Right lobe of liver (tissue), 6 donors: Measurements from ENCODE around the gene TELO2. TPM values are rescaled to one million over a fixed set of nuclear protein-coding genes. Genes with fewer than 3 reads are reported as not detected.

Experiments
- ATAC-seq, 4 donors: fragments of 200-7000 bp; cut with Tn5 transposase; one replicate each; pipeline ENCODE4 v1.9.1; 2020; ENCODE audit warnings: mild to moderate bottlenecking in 4 of 4, moderate library complexity in 4 of 4
- DNase-seq, 3 donors: peaks; one replicate each; pipeline ENCODE4 v3.0.0-alpha.2; 2020
- H3K27ac ChIP-seq, 3 donors: fragments of 200-600 bp; one replicate each; pipeline ENCODE4 v1.8.0; 2022
- H3K27me3 ChIP-seq, 2 donors: fragments of 200-600 bp; one replicate each; pipeline ENCODE4 v1.8.0; 2022
- H3K36me3 ChIP-seq, 4 donors: fragments of 200-600 bp; sonication (generic) in 1 of 4; one replicate each; pipeline versions ENCODE4 v1.5.1 to v1.8.0; 2017 to 2022; ENCODE audit warnings: control low read depth in 1 of 4
- H3K4me1 ChIP-seq, 4 donors: fragments of 200-600 bp; sonication (generic) in 1 of 4; one replicate each; pipeline versions ENCODE4 v1.5.1 to v1.8.0; 2017 to 2022; ENCODE audit warnings: control low read depth in 1 of 4
- H3K4me3 ChIP-seq, 3 donors: fragments of 200-600 bp; one replicate each; pipeline ENCODE4 v1.8.0; 2022
- H3K9me3 ChIP-seq, 4 donors: fragments of 200-600 bp; sonication (generic) in 1 of 4; one replicate each; pipeline versions ENCODE4 v1.5.1 to v1.8.0; 2017 to 2022; ENCODE audit warnings: control low read depth in 1 of 4
- CTCF ChIP-seq, 4 donors: fragments of 200-600 bp in 3 of 4; fragments of 450-650 bp in 1 of 4; IDR thresholded peaks; one replicate each; pipeline versions ENCODE4 v1.5.1 to v1.8.0; 2016 to 2022; ENCODE audit warnings: antibody characterized with exemption in 4 of 4, mild to moderate bottlenecking in 2 of 4
- POLR2A ChIP-seq: fragments of 450-650 bp; IDR thresholded peaks from one replicate; pipeline ENCODE4 v1.6.1; 2017; ENCODE audit warnings: antibody characterized with exemption, mild to moderate bottlenecking
- WGBS: methylation state at CpG from one replicate; pipeline ENCODE4 v1.1.6; 2018; ENCODE audit warnings: low coverage, low lambda C conversion rate; ENCODE audit not compliant: insufficient coverage; ENCODE audit errors: missing lambda C conversion rate; 5-methylcytosine and 5-hydroxymethylcytosine counted together
- intact Hi-C, 2 donors: fragments of 100-400 bp; cut with DNase I; formaldehyde crosslinking; loops; one replicate each; pipeline versions ENCODE4 v1.11.2 to v1.14.1; 2022
- total RNA-seq, 6 experiments: library from RNA; depleted of rRNA in 2 of 6; stranded (reverse); fragments of >200 nt in 2 of 6; fragmentation: NEBNext Ultra II Directional in 3 of 6; extraction: Animal tissue kit (Norgen Biotek cat#: 25700) in 3 of 6; gene quantifications; one replicate each; pipeline versions ENCODE4 v1.1.0 to v1.2.4, GENCODE V29; 2016 to 2023
- donor health status: DM: no; HTN: yes; CAD: no.
- donor health status: DM: no; HTN: no; CAD: no.
- donor health status: DM: no; HTN: no; CAD: no.
- donor health status: DM: no; HTN: yes; CAD: no.
- donor health status: DM: no; HTN: yes; CAD: no.

TELO2 gene
- total RNA-seq, 6 experiments from 2014 or later: 9.5 to 31.0 (median 20.8) TPM

- intact Hi-C loops: no loop called here
- ATAC-seq: no peak
- no peaks in the 10 kb centered on the region for H3K27me3 ChIP-seq
- no peak overlapping the region for H3K27ac ChIP-seq
- no peak for DNase-seq
- WGBS: 95% methylated on average over 4 of the region's 16 CpGs
- H3K4me1 ChIP-seq: no peaks in the 10 kb centered on the region
- H3K9me3 ChIP-seq: no peaks in the 10 kb centered on the region
- no peak overlapping the region for H3K4me3 ChIP-seq
- TF ChIP-seq CTCF (IDR thresholded peaks at IDR 0.05): no peak
- TF ChIP-seq POLR2A: no peak
- peaks cover 0 to 50% (median 5%) of the 10 kb centered on the region in 4 donors for H3K36me3 ChIP-seq
Observed at GRCh38 chr16:1456951-1457350, 36.2 kb upstream of the TELO2 start.

- H3K4me1 ChIP-seq: no peaks in the 10 kb centered on the region
- peaks cover 0 to 46% (median 5%) of the 10 kb centered on the region in 4 donors for H3K36me3 ChIP-seq
- H3K4me3 ChIP-seq: no peak overlapping the region
- intact Hi-C loops: no loop called here
- ATAC-seq (no peak), DNase-seq (no peak)
- no peaks in the 10 kb centered on the region for H3K27me3 ChIP-seq
- TF ChIP-seq CTCF (IDR thresholded peaks at IDR 0.05): no peak
- TF ChIP-seq POLR2A: no peak
- no peak overlapping the region for H3K27ac ChIP-seq
- H3K9me3 ChIP-seq: no peaks in the 10 kb centered on the region
- 72% methylated on average over 6 of the region's 42 CpGs for WGBS
Observed at GRCh38 chr16:1457489-1458245, 35.5 kb upstream of the TELO2 start.

GRCh38 chr16:1458336-1458976 is 34.7 kb upstream of the TELO2 start:
- TF ChIP-seq CTCF (IDR thresholded peaks at IDR 0.05): no peak
- TF ChIP-seq POLR2A: no peak
- no peak overlapping the region for H3K4me3 ChIP-seq
- whole genome bisulfite sequencing: 90% methylated on average over 6 of the region's 26 CpGs
- no peaks in the 10 kb centered on the region for H3K9me3 ChIP-seq
- H3K27ac ChIP-seq: no peak overlapping the region
- intact Hi-C loops: no loop called here
- H3K27me3 ChIP-seq: no peaks in the 10 kb centered on the region
- DNase-seq: no peak
- ATAC-seq: no peak
- no peaks in the 10 kb centered on the region for H3K4me1 ChIP-seq
- peaks cover 0 to 46% (median 5%) of the 10 kb centered on the region in 4 donors for H3K36me3 ChIP-seq

- Histone ChIP-seq H3K36me3 (peaks cover 0 to 42% (median 5%) of the 10 kb centered on the region in 4 donors), H3K4me1 (no peaks in the 10 kb centered on the region), H3K27ac (no peak overlapping the region), H3K4me3 (no peak overlapping the region), H3K27me3 (no peaks in the 10 kb centered on the region), H3K9me3 (no peaks in the 10 kb centered on the region)
- DNase-seq (peak in 1 of 3 donors; percentile 18), ATAC-seq (no peak)
- TF ChIP-seq CTCF (IDR thresholded peaks at IDR 0.05) (no peak), POLR2A (no peak)
- 87% methylated on average over 6 of the region's 14 CpGs for WGBS
- intact Hi-C loops: no loop called here
Observed at GRCh38 chr16:1458977-1459341, 34.2 kb upstream of the TELO2 start.
